NCI-H526 (cell line): ENCODE measurements around the gene C3orf18.

ENCODE experiments used
- DNase-seq, 2 experiments: peaks; one replicate each; lab custom pipeline; 2025; lab: John Stamatoyannopoulos, UW

C3orf18 gene

DNA sequence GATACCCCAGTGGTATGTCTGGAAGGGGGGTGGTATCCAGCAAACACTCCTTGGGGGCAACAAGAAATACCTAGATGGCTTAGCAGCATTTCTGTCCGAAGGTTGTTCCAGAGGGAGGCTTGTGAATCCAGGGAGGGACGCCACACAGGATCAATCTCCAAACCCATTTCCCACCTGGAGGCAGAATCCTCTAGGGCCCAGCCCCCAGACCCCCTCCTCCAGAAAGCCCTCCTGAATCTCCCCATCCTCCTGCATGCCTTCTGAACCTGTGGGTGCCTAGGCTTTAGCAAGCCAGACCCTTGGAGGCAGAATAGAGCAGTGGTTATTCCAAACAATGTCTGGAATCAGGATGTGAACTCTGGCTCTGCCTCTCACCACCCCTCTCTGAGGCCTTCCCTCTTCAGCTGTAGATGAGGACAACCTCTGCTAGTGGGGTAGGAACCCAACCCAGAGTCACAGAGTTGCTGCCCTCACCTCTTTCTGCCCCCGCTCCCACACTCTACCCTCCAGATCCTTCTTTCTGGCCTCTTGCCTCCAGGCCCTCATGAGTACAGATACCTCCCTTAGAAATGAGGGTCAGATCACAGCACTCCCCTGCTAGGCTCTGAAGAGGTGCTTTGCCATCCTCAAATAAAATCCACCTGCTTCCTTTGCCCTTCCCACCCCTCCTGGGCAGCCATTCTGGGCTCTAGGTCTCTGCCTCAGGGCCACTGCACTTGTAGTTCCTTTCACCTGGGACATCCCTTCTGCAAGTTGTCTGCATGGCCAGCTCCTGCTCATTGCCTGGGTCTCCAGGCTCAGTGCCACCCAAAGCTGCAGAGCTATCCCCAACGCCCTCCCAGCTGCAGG lies 35.9 kb upstream of the C3orf18 start:
- DNase-seq = no peak

DNA sequence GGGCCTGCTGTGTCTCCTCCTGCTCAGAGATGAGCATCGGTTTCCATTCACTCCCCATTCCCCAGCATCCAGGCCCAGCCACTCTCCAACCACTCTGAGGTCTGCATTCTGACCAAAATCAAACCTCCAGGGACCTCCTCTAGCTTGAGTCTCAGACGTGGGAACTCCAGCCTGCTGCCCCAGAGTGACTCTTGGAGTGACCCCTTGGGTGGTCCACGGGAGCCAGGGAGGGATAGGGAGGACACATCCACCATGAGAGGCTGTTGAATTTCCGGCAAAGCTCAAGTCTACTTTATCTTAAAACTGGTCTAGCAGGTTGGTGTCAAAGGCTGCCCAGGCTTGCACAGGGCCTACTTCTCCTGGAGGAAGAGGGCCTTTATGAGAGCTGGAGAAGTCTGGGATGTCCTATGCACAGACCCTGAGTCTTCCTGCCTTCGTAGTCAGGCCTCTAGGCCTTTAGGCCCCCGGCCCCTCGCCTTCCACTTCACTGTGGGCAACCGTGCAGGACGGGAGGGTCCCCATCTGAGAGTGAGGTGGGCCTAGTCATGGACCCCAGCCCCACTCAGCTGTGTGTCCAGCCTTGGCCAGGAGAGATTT lies 35.1 kb upstream of the C3orf18 start:
- peak in 1 of 2 experiments; percentile 36 for DNase-seq

DNA sequence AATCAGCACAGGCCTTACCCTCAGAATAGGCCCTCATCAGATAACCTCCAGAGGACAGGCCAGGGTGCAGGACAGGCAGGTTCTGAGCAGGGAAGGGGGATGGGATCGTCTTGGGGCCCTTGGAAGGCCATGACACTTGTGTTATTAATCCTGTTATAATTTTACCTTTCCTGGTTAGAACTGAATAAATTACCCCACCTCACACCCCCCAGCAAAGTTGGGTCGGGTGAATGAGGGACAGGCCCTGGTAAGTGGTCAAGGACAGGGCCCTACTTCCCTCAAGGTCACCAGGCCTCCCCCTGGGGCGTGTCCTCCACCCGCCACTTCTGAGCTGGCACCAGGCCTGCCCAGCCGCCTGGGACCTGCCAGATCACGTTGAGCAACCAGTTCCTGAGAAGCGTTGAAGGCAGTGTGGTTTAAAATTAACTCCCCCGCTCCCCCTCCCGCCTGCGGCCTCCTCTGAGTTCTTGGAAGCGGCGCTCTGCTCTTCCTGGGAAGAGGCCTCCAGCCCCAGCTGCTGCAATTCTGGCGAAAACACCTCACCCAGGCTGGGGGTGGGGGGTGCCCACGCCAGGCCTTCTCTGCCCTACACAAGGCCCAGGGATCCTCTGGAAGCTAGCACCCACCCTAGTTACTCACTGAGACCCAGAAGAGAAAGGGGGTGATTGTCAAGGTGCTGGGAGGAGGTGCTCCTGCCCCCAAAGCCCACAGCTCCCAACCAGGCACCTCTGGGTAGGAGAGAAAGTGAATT lies 33.5 kb upstream of the C3orf18 start:
- DNase-seq = peak; percentile 68 to 92

DNA sequence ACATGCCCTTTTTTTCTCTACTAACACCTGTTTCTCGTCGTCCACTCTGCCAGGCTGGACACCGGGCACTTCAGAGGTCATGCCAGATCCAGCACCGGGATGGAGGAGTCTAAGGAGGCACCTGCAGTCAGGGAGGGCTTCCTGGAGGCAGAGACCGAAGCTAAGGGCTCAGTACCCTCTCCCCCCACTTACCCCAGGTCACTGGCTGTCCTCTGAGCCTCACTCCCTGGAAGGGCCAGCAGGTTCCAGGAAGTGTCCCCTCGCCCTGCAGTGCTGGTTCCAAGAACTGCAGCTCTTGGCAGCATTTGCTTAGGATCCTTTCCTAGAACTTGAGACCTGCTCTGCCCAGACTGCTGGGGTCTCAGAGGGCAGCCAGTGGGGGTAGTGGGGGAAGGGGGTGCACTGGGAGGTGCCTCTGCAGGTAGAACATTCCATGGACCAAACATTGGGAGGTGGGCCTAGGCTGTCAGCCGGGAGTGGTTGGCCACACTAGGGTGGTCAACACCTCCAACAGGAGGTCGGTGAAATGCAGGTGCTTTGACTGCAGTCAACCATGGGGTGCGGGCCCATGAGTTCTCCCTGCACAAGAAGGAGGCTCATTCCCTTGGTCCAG lies 32.7 kb upstream of the C3orf18 start:
- no peak for DNase-seq

DNA sequence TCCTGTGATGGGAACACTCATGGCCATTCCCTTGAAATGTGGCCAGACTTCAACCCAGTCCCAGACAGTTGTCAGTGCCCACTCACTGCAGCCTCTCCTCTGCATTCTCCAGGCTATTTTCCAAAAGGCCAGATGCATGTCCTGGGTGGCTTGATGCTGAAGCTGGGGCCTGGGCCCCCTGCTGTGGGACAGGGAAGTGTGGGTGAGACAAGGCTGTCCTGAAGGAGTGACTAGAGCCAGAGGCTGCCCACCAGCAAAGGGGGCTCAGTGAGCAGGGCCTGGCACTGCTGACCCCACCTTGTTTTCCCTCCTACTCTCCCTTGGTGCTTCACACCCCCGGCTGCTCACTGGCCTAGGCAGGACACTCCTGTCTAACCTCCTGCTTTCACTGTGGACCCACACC lies 32.2 kb upstream of the C3orf18 start:
- DNase-seq = no peak

DNA sequence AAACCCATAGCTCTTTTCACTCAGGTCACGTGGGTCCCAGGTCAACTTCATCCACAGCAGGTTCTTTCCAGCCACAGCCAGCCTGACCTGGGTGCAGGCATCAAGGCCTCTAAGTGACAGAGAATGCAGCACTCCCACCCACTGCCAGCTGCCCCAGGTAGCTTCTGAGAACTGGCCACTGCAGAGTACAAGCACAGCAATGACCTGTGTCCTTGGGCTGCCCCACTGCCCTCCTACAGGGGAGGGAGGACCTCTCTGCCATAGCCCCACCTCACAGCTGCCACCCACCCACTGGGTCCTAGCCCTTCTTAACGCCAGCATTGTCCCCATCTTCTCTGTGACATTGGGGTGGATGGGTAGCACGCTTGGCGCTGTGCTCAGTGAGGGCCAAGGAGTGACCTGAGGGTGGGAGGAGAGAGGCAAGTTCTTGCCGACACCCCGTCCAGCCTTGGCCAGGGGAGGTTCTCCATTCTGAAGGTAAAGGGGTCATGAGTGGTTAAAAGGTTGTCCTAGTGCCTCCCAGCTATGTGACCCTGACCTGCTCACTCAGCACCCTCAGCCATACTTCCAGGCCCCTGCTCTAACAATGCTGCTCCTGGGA lies 31.7 kb upstream of the C3orf18 start:
- DNase-seq = no peak

DNA sequence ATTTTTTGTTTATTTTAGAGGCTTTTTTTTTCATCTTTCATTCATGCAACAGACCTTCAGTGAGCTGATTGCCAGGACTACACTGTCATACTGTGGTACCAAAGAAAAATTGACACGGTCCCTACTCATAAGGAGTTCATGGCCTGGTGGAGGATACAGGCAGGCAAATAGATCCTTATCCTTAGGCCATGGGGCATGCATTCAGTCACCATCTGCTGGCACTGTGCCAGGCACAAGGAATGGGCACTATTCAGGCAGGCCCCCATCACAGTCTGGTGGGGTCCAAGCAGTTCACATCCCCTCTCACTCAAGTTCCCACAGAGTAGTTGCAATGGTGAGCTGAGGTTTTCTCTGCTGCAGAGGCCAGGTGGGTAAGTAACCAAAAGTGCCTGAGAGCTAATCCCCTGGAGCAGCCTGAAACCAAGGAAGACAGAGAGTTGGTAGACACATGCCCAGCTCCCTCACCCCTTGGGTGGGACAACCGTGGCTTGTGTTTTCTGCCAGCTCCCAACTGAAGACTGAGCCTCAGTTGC lies 26.8 kb upstream of the C3orf18 start:
- no peak for DNase-seq

DNA sequence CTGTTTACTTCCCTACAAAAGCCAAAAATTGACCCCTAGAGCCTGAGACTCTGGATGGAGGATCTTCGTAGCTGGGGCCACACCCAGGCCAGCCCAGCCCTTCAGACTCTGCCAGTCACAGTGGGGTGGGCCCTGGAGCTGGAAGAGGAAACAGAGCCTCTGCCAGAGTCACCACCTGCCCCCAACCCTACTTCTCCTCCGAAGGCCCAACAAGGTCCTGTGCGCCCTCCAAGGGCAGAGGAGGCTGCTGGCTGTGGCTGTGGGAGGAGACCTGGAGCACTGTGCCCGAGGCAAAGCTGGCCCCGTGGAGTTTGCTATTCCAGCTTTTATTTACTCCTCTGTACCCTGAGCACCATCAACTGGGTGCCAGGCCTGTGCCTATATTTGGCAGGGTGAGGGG lies 25.0 kb upstream of the C3orf18 start:
- DNase-seq = no peak

DNA sequence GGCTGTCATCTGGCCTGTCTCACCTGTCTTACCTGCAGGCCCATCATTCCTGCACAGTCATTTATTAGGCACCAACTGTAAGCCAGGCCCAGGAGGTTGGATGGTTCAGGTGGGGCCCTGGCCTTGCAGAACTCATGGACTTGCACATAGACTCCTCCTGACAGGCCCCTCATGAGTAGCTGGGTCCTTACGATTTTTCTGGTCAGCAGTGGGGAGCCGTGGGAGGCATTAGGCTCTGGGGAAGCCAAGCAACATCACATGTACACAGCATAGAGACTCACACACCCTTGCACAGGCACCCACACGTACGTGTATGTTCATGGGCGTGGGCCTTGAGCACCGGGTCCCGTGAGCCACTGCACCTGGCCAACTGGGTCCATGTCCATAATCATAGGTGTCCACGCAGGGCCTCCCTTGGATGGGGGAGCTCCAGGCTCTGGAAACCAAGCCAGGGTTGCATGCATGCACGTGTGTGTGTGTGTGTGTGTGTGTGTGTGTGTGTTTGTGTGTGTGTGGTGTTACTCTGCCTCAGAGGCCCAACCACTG lies 23.7 kb upstream of the C3orf18 start:
- DNase-seq = no peak

DNA sequence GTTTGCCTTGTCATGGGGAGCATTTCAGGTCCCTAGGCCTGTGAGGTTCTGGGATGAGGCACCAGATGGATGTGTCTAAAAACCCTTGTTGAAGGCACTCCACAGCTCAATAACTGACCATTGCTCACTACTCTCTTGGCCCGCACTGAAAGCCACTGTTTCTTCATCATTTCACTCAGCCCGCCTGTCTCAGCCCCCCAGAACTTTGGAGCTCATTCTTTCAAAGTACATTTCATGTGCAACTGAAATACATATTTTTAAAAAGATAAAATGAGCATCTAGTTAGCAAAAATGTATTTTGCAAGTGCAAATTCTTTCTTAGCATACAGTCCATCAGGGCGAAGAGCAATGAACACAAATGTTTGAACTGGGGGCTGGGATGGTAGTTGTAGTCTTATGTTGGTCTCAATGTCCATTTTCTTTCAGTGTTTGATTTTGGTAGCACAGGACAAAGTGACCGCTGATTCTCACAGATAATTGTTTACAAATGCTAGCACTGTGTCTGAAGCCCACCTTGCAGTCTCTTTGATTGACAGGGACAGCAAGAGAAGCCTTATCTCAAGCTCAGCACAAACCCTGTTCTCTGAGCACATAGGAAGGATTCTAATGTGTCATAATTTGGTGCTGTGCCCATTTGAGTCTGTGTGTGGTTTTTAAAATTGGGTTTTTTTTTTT lies 21.3 kb upstream of the C3orf18 start:
- DNase-seq = no peak

DNA sequence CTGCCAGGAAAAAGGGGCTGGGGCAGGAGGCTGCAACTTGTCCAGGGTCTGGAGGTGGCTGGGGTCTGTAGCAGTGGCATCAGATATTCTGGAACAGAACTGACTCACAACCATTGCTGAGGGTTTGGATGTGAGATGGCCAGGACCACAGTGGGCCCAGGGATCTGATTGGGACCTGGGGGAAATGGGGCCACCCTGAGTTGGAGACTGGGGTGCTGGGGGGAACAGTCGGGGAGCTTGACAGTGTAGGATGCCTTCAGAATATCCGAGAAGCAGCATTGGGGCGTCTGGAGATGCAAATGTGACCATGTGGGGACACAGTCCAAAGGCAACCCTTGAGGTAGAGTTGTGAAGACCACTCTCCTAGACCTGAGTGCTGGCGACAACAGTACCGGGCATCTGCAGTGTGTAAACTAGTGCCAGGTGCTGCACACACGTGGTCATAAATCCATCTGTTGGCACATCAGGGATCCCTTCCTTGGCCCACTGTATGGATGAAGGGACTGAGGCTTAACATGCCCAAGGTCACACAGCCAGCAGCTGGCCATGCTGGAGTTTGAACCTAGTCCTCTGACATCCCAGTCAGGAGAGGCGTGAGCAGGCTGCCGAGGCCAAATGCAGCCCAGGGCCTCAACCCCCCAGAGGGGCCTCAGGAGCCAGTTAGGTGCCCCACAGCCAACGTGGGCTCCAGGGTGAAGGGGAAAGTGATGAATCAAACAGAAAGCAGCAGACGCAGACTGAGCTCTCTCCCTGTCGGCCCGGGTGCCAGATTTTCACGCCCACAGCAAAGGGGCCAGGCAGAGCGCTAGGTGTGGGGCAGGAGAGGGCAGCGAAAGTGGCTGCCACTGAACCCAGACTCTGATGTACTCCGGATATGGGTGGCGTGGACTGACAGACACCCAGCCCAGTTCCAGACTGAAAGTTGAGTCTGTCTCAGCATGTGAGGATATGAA lies 20.5 kb upstream of the C3orf18 start:
- DNase-seq = no peak

DNA sequence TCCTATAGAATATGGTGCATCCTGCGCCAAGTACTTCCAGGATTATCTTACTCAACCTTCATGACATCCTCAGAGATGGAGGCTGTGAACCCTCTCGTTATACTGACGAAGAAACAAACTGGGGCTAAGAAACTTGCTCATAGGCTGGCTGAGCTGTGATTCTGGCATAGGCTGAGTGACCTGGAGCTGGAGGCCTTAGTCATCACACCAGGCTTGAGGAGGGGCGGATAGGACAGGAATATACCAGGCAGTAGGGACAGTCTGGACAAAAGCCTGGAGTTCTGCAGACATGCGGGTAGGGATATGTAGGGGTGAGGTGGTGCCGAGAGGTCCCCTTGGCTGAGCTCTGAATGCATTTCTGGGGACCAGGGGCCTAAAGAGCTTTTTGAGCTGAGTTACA lies 19.8 kb upstream of the C3orf18 start:
- no peak for DNase-seq

DNA sequence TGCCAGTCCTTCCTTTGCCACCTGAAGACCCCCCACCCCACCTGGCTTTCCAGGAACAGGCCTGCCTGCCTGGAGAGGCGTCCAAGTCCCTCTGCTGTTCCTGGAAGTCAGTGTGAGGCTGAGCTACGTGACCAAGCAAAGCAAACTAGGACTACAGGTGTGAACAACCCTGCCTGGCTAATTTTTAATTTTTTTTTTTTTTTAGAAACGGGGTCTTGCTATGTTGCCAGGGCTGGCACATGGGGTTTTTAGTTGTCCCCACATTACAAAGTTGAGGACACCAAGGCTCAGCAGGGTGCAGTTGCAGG lies 19.2 kb upstream of the C3orf18 start:
- no peak for DNase-seq

DNA sequence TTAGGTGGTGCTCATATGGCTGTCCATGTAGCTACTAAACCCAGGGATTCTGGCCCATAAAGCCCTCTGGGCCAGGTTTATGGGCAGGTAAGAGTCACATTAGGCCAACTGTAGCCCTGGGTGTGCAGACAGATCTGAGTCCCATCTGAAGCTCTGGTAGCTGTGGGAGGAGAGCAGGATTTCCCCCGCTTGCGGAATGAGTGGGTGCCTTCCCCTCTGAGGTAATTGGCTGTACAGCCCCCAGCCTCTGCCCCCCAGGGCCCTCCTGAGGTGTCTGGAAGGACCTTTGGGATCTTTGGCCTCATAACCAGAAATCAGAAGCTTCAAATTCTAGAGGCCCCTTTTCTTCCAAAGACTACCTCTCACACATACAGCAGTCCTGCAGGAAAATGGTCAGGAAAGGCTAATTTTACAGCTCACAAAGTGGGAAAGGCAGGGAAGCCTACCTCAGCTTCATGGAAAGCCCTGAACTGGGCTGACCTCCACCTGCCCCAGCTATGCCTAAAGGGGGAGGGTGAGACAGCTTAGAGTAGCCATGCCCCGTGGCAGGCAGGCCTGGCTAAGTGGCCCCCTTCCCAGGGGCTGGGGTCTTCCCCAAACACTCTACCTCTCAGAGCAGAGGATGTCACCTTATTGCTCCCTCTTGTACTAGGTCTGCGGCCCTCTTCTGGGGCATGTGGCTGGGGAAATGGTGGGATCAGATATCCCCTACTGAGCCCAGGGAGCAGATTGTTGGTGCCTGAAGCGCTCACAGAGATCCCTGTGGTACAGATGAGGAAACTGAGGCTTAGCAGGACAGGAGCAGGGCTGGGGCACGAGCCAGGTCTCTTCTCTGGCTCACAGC lies 18.6 kb upstream of the C3orf18 start:
- no peak for DNase-seq

DNA sequence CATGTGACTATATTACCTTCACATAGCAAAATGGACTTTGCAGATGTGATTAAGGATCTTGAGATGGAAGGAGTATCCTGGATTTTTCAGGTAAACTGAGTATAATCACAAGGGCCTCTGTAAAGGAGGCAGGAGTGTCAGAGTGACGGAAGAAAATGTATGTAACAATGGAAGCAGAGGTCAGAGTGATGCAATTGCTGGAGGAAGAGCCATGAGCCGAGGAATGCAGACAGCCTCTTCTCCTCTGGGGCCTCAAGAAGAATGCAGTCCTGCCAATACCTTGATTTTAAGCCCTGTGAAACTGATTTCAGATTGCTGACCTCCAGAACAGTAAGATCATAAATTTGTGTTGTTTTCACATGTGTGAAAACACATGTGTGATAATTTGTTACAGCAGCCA lies 16.8 kb upstream of the C3orf18 start:
- DNase-seq = no peak

DNA sequence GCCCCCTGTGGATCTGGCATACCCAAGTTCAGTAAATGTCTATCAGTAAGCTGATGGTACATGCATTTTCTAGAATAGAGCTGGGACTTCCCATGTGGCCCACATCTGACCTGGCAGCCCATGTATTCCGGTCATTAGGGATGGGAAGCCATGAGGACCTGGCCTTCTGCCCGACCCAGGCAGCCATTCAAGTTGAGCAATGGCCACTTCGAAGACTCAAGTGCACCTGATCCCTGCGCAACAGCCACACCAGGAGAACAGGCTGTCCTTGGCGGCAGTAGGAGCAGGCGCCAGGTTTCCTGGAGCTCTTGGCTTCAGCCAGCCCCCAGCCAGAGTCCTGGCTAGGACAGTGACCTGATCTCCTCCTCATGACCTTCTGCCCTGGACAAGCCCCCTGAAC lies 16.4 kb upstream of the C3orf18 start:
- no peak for DNase-seq

DNA sequence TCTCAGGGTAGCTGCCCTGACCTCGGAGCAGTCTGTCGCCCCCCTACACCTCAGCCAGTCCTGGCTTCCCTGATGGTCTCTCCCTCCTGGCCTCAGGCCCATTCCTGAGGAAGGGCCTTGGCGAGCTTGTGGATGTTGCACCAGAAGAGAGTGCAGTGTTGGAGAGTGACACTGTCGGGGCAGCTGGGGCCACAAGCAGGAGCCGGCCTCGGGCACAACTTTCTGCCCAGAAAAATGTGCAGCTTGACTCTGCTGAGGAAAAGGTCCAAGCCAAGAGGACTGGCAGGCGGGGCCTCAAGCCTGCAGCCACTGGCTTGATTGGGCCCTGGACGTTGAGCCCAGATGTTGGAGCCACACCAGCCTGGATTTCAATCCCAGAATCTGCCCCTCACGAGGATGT lies 14.5 kb upstream of the C3orf18 start:
- no peak for DNase-seq

DNA sequence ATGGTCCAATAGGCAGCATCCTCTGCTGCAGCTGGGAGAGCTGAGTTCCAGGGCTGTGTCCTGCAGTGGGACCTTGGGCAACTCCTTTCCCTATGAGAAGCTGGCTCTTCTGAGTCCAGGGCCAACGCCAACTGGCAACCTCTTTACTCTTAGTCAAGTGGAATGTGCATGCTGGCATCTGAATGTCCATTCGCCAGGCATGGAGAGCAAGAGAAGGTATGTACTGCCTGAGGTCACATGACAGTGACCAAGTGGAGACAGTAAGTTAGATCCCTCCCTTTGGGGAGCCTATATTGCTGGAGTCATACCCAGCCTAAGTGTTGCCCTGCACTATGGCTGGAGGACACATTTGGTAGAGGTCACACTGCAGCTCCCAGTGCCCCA lies 13.9 kb upstream of the C3orf18 start:
- DNase-seq = no peak
